B cell (primary cell): ENCODE measurements around the gene LMAN1L. TPM values are rescaled to one million over a fixed set of nuclear protein-coding genes. Genes with fewer than 3 reads are reported as not detected.
A peak's percentile ranks its signal among the peaks of the same experiment; 100 is the strongest.

Source experiments
- ATAC-seq: fragments of 200-7000 bp; cut with Tn5 transposase; one replicate; pipeline ENCODE4 v1.10.0; 2021; ENCODE audit warnings: low read depth, mild to moderate bottlenecking, moderate number of reproducible peaks, moderate library complexity
- CTCF ChIA-PET: fragments of 350-600 bp; sonication (Branson Sonifier 250); formaldehyde crosslinking; loops from one replicate; lab custom pipeline; 2021; ENCODE audit warnings: antibody characterized with exemption, inconsistent platforms; lab: Charles Lee
- POLR2A ChIA-PET: fragments of 350-600 bp; sonication (Branson Sonifier 250); formaldehyde crosslinking; loops from one replicate; lab custom pipeline; 2021; ENCODE audit warnings: antibody characterized with exemption; lab: Charles Lee
- DNase-seq: peaks from one replicate; pipeline ENCODE4 v3.0.0; 2013
- H2AFZ ChIP-seq: 2 replicates; pipeline ENCODE4 v1.6.1; 2012; ENCODE audit warnings: mild to moderate bottlenecking, low read depth, low read length; ENCODE audit not compliant: insufficient read depth, poor library complexity, severe bottlenecking
- H3K27ac ChIP-seq, 2 donors: 1 replicate in 1 of 2; 2 replicates in 1 of 2; pipeline ENCODE4 v1.5.1; 2012 to 2013; ENCODE audit warnings: low read length in 2 of 2, mild to moderate bottlenecking in 2 of 2, moderate library complexity in 1 of 2
- H3K27me3 ChIP-seq, 4 experiments: fragments of 200-600 bp in 1 of 4; sonication (generic) in 1 of 4; replicated peaks in 1 of 4; 1 replicate in 2 of 4; 2 replicates in 2 of 4; pipeline versions ENCODE4 v1.6.1 to v1.7.0; 2013 to 2016; ENCODE audit warnings: low read length in 3 of 4, mild to moderate bottlenecking in 2 of 4, mixed read lengths in 1 of 4, moderate library complexity in 1 of 4; ENCODE audit not compliant: insufficient read depth in 4 of 4, control insufficient read depth in 3 of 4; ENCODE audit errors: control extremely low read depth in 1 of 4
- H3K36me3 ChIP-seq, 2 experiments: replicated peaks in 1 of 2; 1 replicate in 1 of 2; 2 replicates in 1 of 2; pipeline versions ENCODE4 v1.6.1 to v1.7.1; 2013; ENCODE audit warnings: low read length in 1 of 2; ENCODE audit not compliant: insufficient read depth in 2 of 2, control insufficient read depth in 1 of 2; ENCODE audit errors: control extremely low read depth in 1 of 2, extremely low read depth in 1 of 2
- H3K4me1 ChIP-seq, 2 donors: fragments of 200-600 bp in 1 of 2; sonication (generic) in 1 of 2; 1 replicate in 1 of 2; 2 replicates in 1 of 2; pipeline versions ENCODE4 v1.5.1 to v1.6.1; 2013 to 2017; ENCODE audit warnings: low read length in 2 of 2; ENCODE audit not compliant: control insufficient read depth in 2 of 2, insufficient read depth in 2 of 2
- H3K4me2 ChIP-seq: replicated peaks from 2 replicates; pipeline ENCODE3; 2012; ENCODE audit warnings: mild to moderate bottlenecking, low read depth, low read length; ENCODE audit not compliant: poor library complexity, severe bottlenecking
- H3K4me3 ChIP-seq, 5 experiments: fragments of 200-600 bp in 1 of 5; sonication (generic) in 1 of 5; 1 replicate in 3 of 5; 2 replicates in 2 of 5; pipeline versions ENCODE4 v1.5.1 to v1.7.0; 2011 to 2016; ENCODE audit warnings: low read length in 4 of 5, mild to moderate bottlenecking in 4 of 5, low read depth in 2 of 5, control low read depth in 1 of 5, moderate library complexity in 1 of 5; ENCODE audit not compliant: insufficient read depth in 1 of 5; ENCODE audit errors: control extremely low read depth in 1 of 5, extremely low read depth in 1 of 5
- H3K79me2 ChIP-seq: fragments of 200-600 bp; sonication (generic); one replicate; pipeline ENCODE4 v1.6.0; 2016; ENCODE audit warnings: low read length; ENCODE audit not compliant: control insufficient read depth, insufficient read depth
- H3K9ac ChIP-seq: fragments of 200-600 bp; sonication (generic); 2 replicates; pipeline ENCODE4 v1.6.1; 2017; ENCODE audit warnings: mild to moderate bottlenecking, low read length, moderate library complexity
- H3K9me3 ChIP-seq, 3 donors: one replicate each; pipeline versions ENCODE4 v1.6.1 to v1.7.1; 2013; ENCODE audit warnings: low read length in 2 of 3; ENCODE audit not compliant: control insufficient read depth in 2 of 3, insufficient read depth in 1 of 3; ENCODE audit errors: control extremely low read depth in 1 of 3
- H4K20me1 ChIP-seq: 2 replicates; pipeline ENCODE4 v1.6.0; 2012; ENCODE audit warnings: mild to moderate bottlenecking, low read length; ENCODE audit not compliant: insufficient read depth, control insufficient read depth, poor library complexity, severe bottlenecking
- H3K27ac Mint-ChIP-seq: one replicate; pipeline ENCODE4 v1.8.0; 2021; ENCODE audit warnings: mixed read lengths
- H3K27me3 Mint-ChIP-seq: one replicate; pipeline ENCODE4 v1.8.0; 2021; ENCODE audit warnings: mixed read lengths
- H3K4me1 Mint-ChIP-seq: one replicate; pipeline ENCODE4 v1.8.0; 2021; ENCODE audit warnings: mixed read lengths
- H3K4me3 Mint-ChIP-seq: one replicate; pipeline ENCODE4 v1.8.0; 2021; ENCODE audit warnings: mixed read lengths
- H3K9me3 Mint-ChIP-seq: one replicate; pipeline ENCODE4 v1.8.0; 2022; ENCODE audit warnings: mixed read lengths; ENCODE audit not compliant: insufficient read depth
- EZH2 ChIP-seq: IDR thresholded peaks from 2 replicates; pipeline ENCODE4 v1.6.1; 2012; ENCODE audit warnings: borderline replicate concordance, low read depth, mild to moderate bottlenecking, moderate library complexity, low read length; ENCODE audit not compliant: insufficient read depth, poor library complexity, severe bottlenecking
- WGBS: methylation state at CpG from one replicate; pipeline ENCODE4 v1.1.5; 2013; ENCODE audit warnings: missing lambda C conversion rate; ENCODE audit not compliant: insufficient coverage; 5-methylcytosine and 5-hydroxymethylcytosine counted together
- intact Hi-C: fragments of 100-400 bp; cut with micrococcal nuclease; formaldehyde crosslinking; loops from one replicate; pipeline ENCODE4 v1.10.0; 2022
- polyA plus RNA-seq: library from polyadenylated mRNA; depleted of rRNA; stranded (reverse); fragments of >200 nt; gene quantifications from 2 replicates; pipeline ENCODE4 v1.2.3, GENCODE V29; 2012
- total RNA-seq, 2 donors: library from RNA; stranded (reverse); fragments of 120-200 nt in 1 of 2; gene quantifications; 1 replicate in 1 of 2; 2 replicates in 1 of 2; pipeline versions ENCODE4 v1.2.3 to v1.2.4, GENCODE V29; 2013 to 2022
- TF ChIP-seq, protein P1 (sequence below): fragments of 200-600 bp; IDR thresholded peaks from one replicate; pipeline ENCODE4 v1.8.0; 2022; ENCODE audit warnings: antibody characterized with exemption, mild to moderate bottlenecking

The LMAN1L gene
- total and polyA plus RNA-seq, 2 donors (not counting 1 experiment from before 2014, with no cell fraction given): 0.60 to 1.1 TPM

DNA sequence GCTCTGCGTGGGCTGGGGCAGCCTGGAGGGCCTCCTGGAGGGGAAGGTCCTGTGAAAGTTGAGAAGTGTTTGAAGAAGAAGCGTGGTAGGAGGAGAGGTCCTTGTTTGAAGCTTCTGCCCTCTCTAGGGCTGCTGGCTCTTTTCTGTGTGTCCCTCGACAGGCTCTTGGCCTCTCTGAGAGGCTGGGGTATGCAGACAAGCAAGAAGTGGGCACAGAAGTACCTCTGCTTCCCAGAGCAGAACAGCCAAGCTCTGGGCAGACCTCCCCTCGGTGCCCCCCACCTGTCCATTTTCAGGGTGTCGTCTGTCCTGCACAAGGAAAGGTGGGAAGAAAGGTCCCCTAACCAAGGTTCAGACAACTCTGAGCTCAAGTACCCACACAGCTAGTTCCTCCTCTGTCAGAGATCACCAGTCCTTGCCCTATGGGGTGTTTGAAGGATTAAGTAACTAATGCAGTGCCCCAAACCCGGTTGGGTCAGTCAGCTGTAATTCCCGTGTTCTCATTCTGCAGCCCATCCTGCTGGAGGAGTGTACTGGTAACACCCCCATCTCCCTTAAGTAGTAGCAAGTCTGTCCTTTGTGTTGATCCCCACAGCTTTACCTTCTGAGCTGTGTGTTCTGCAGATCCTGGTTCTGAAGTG lies 24.5 kb upstream of the LMAN1L start:
- peak overlapping the region; percentile 46 to 81 (median 67) for H3K4me3 ChIP-seq
- H3K4me3 Mint-ChIP-seq: peak overlapping the region; percentile 93
- H4K20me1 ChIP-seq: peaks cover 36% of the 10 kb centered on the region
- peak; percentile 74 for DNase-seq
- H3K36me3 ChIP-seq: peaks cover 0 to 32% of the 10 kb centered on the region in 2 experiments
- peaks cover 99% of the 10 kb centered on the region for H3K4me1 Mint-ChIP-seq
- WGBS: 0% methylated on average over 5 of the region's 7 CpGs
- H3K4me2 ChIP-seq: peak overlapping the region; percentile 91
- H3K27ac ChIP-seq: peak overlapping the region; percentile 90 to 93
- TF ChIP-seq, protein P1, sequence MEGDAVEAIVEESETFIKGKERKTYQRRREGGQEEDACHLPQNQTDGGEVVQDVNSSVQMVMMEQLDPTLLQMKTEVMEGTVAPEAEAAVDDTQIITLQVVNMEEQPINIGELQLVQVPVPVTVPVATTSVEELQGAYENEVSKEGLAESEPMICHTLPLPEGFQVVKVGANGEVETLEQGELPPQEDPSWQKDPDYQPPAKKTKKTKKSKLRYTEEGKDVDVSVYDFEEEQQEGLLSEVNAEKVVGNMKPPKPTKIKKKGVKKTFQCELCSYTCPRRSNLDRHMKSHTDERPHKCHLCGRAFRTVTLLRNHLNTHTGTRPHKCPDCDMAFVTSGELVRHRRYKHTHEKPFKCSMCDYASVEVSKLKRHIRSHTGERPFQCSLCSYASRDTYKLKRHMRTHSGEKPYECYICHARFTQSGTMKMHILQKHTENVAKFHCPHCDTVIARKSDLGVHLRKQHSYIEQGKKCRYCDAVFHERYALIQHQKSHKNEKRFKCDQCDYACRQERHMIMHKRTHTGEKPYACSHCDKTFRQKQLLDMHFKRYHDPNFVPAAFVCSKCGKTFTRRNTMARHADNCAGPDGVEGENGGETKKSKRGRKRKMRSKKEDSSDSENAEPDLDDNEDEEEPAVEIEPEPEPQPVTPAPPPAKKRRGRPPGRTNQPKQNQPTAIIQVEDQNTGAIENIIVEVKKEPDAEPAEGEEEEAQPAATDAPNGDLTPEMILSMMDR: no peak
- ChIA-PET POLR2A (interaction anchor here (1.0 to 15.8 kb wide), 7 partner anchors 11 to 414 kb away, joined by 3 to 572 read pairs (median 8); partner anchors contain the start of genes ARID3B, CLK3 and CSK), CTCF (interaction anchor here (0.6 to 37.1 kb wide), 14 partner anchors 7 to 663 kb away, joined by 3 to 2548 read pairs (median 6); partner anchors contain the start of genes CSK, LMAN1L, SIN3A and ULK3)
- H3K27me3 ChIP-seq: no peaks in the 10 kb centered on the region
- H3K27me3 Mint-ChIP-seq: no peaks in the 10 kb centered on the region
- peak overlapping the region; percentile 99 for H3K27ac Mint-ChIP-seq
- H3K79me2 ChIP-seq: peaks cover 82% of the 10 kb centered on the region
- intact Hi-C loops: loop anchor here (2.0 to 10.0 kb wide), 7 partner anchors 54 to 664 kb away; partner anchors contain the start of genes ARID3B, CLK3, SEMA7A and SIN3A
- H3K9ac ChIP-seq: peak overlapping the region; percentile 68
- no peaks in the 10 kb centered on the region for H3K9me3 ChIP-seq
- ATAC-seq: peak; percentile 1
- H2AFZ ChIP-seq: no peak overlapping the region
- H3K4me1 ChIP-seq: peaks cover 68 to 98% of the 10 kb centered on the region in 2 donors
- H3K9me3 Mint-ChIP-seq: no peaks in the 10 kb centered on the region

DNA sequence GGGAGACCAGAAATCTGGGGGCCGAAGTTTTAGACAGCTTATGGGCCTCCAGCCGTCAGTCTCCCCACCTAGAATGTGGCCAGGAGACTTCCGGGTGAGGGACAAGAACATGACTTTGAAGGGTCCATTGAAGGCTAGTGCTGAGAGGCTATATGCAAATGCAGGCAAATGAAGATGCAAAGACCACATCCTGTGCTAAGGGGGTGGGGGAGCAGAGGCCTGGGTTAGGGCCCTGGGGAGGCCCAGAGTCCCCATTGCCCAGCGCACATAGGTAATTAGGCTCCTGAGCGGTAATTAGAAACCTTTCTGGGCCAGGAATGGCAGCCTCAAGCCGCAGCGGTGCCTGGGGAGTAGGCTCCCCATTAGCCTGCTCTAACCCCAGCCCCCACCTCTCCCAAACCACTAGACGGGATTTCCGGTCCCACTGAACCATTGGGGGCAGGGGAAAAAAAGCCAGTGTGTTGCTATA lies 23.9 kb upstream of the LMAN1L start:
- 3% methylated on average over 5 of the region's 9 CpGs for WGBS
- H3K4me1 Mint-ChIP-seq: peaks cover 99% of the 10 kb centered on the region
- Histone ChIP-seq H3K9me3 (no peaks in the 10 kb centered on the region), H3K4me2 (peak overlapping the region; percentile 91), H3K9ac (peak overlapping the region; percentile 68), H2AFZ (no peak overlapping the region), H3K4me1 (peaks cover 73 to 100% of the 10 kb centered on the region in 2 donors), H3K4me3 (peak overlapping the region; percentile 46 to 81 (median 67)), H3K27ac (peak overlapping the region; percentile 90 to 93), H3K27me3 (no peaks in the 10 kb centered on the region), H3K79me2 (peaks cover 82% of the 10 kb centered on the region), H4K20me1 (peaks cover 42% of the 10 kb centered on the region), H3K36me3 (peaks cover 0 to 35% of the 10 kb centered on the region in 2 experiments)
- ChIA-PET POLR2A (interaction anchor here (2.2 to 15.8 kb wide), 2 partner anchors 10 to 11 kb away, joined by 56 to 572 read pairs; partner anchors contain the start of gene CSK), CTCF (interaction anchor here (0.6 to 37.1 kb wide), 8 partner anchors 6 to 404 kb away, joined by 3 to 2548 read pairs (median 8); partner anchors contain the start of genes CSK, LMAN1L and ULK3)
- H3K27ac Mint-ChIP-seq: peak overlapping the region; percentile 99
- peak overlapping the region; percentile 93 for H3K4me3 Mint-ChIP-seq
- intact Hi-C loops: loop anchor here (2.0 to 10.0 kb wide), 7 partner anchors 54 to 664 kb away; partner anchors contain the start of genes ARID3B, CLK3, SEMA7A and SIN3A
- peak; percentile 78 for DNase-seq
- TF ChIP-seq, protein P1: no peak
- TF ChIP-seq EZH2: no peak
- H3K9me3 Mint-ChIP-seq: no peaks in the 10 kb centered on the region
- no peaks in the 10 kb centered on the region for H3K27me3 Mint-ChIP-seq
- peak; percentile 21 for ATAC-seq
